K562 (cell line): ENCODE results near the gene TELO2. TPM values are rescaled to one million over a fixed set of nuclear protein-coding genes. Genes with fewer than 3 reads are reported as not detected.

Experiments
- ATAC-seq: fragments of 200-7000 bp; cut with Tn5 transposase; 3 replicates; pipeline ENCODE4 v1.9.1; 2020; ENCODE audit warnings: moderate library complexity
- BruUV-seq: library from RNA; stranded (reverse); fragments of 400-500 nt; replicated peaks from 2 replicates; lab custom pipeline; 2021; lab: Mats Ljungman, UMichigan
- CTCF ChIA-PET: fragments of 300-600 bp; formaldehyde crosslinking; extraction: SDS; loops from one replicate; lab custom pipeline; 2021; ENCODE audit warnings: low intra/inter-chr PET ratio; lab: Yijun Ruan, JAX
- POLR2A ChIA-PET: fragments of 300-600, 350-650 bp; sonication (Branson Sonifier 250); formaldehyde crosslinking; extraction: SDS; loops from one replicate; lab custom pipeline; 2021; ENCODE audit warnings: antibody characterized with exemption, inconsistent platforms; lab: Yijun Ruan, JAX
- DNase-seq, 4 experiments: peaks; one replicate each; pipeline versions ENCODE4 v3.0.0 to v3.0.0-alpha.2; 2011 to 2018; ENCODE audit warnings: low spot score in 3 of 4, mixed read lengths in 3 of 4; ENCODE audit errors: extremely low read depth in 1 of 4
- FAIRE-seq: peaks from 2 replicates; lab custom pipeline; 2011; peaks lifted over from hg19 to GRCh38; lab: Jason Lieb, UNC
- H2AFZ ChIP-seq: 2 replicates; pipeline ENCODE4 v1.6.0; 2011; ENCODE audit warnings: low read depth, low read length, control low read depth, inconsistent platforms
- H3K27ac ChIP-seq: fragments of 200-600 bp; 3 replicates; pipeline ENCODE4 v1.8.0; 2011; ENCODE audit warnings: low read depth, mild to moderate bottlenecking, control low read depth, inconsistent platforms, low read length, moderate library complexity, mixed read lengths; ENCODE audit errors: extremely low read depth
- H3K27me3 ChIP-seq, 2 experiments: fragments of 300-600 bp in 1 of 2; 2 replicates in 1 of 2; 3 replicates in 1 of 2; pipeline versions ENCODE4 v1.6.0 to v1.8.0; 2011; ENCODE audit warnings: inconsistent platforms in 2 of 2, low read length in 2 of 2, mild to moderate bottlenecking in 1 of 2, mixed read lengths in 1 of 2, moderate library complexity in 1 of 2; ENCODE audit not compliant: control insufficient read depth in 2 of 2, insufficient read depth in 2 of 2
- H3K36me3 ChIP-seq: fragments of 300-600 bp; 3 replicates; pipeline ENCODE4 v1.8.0; 2011; ENCODE audit warnings: mild to moderate bottlenecking, low read length, inconsistent platforms; ENCODE audit not compliant: control insufficient read depth, insufficient read depth
- H3K4me1 ChIP-seq, 2 experiments: fragments of 200-600 bp in 1 of 2; replicated peaks in 1 of 2; 2 replicates in 1 of 2; 3 replicates in 1 of 2; pipeline versions ENCODE4 v1.5.1 to v1.8.0; 2011; ENCODE audit warnings: inconsistent platforms in 2 of 2, low read length in 2 of 2, mild to moderate bottlenecking in 1 of 2, mixed read lengths in 1 of 2, moderate library complexity in 1 of 2; ENCODE audit not compliant: control insufficient read depth in 2 of 2, insufficient read depth in 2 of 2
- H3K4me2 ChIP-seq: 2 replicates; pipeline ENCODE4 v1.6.1; 2011; ENCODE audit warnings: low read length, control low read depth, inconsistent platforms, mixed read lengths; ENCODE audit not compliant: insufficient read depth
- H3K4me3 ChIP-seq: fragments of 200-600 bp; sonication (generic), shearing (Covaris generic); 2 replicates; pipeline ENCODE4 v1.5.1; 2016; ENCODE audit warnings: control low read depth, inconsistent platforms
- H3K79me2 ChIP-seq: fragments of 200-600 bp; 3 replicates; pipeline ENCODE4 v1.8.0; 2011; ENCODE audit warnings: low read length, inconsistent platforms; ENCODE audit not compliant: control insufficient read depth, insufficient read depth
- H3K9ac ChIP-seq, 2 experiments: 2 replicates each; pipeline versions ENCODE4 v1.6.0 to v1.6.1; 2011; ENCODE audit warnings: low read depth in 2 of 2, low read length in 2 of 2, control low read depth in 1 of 2, inconsistent platforms in 1 of 2, mild to moderate bottlenecking in 1 of 2, mixed read lengths in 1 of 2; ENCODE audit not compliant: insufficient read depth in 1 of 2
- H3K9me1 ChIP-seq: one replicate; pipeline ENCODE4 v1.6.0; 2011; ENCODE audit warnings: inconsistent platforms, mild to moderate bottlenecking, low read length, moderate library complexity; ENCODE audit not compliant: control insufficient read depth, insufficient read depth
- H3K9me3 ChIP-seq: replicated peaks from 2 replicates; pipeline ENCODE4 v1.5.1; 2011; ENCODE audit warnings: low read depth, low read length, inconsistent platforms; ENCODE audit not compliant: control insufficient read depth, insufficient read depth
- H4K20me1 ChIP-seq: replicated peaks from 2 replicates; pipeline ENCODE4 v1.6.1; 2011; ENCODE audit warnings: low read length, inconsistent platforms, mixed read lengths; ENCODE audit not compliant: control insufficient read depth, insufficient read depth
- DIDO1 ChIP-seq: fragments of 450-650 bp; IDR thresholded peaks from 2 replicates; pipeline ENCODE4 v1.6.1; 2016; ENCODE audit warnings: low read depth, missing biosample characterization, missing genetic modification characterization
- ETS2 ChIP-seq: IDR thresholded peaks from 2 replicates; pipeline ENCODE4 v1.6.1; 2016; ENCODE audit warnings: borderline replicate concordance, missing genetic modification characterization, mild to moderate bottlenecking, moderate library complexity, missing compliant biosample characterization; ENCODE audit not compliant: poor library complexity, severe bottlenecking
- FOXP1 ChIP-seq: sonication (generic); formaldehyde crosslinking; IDR thresholded peaks from 2 replicates; pipeline ENCODE4 v1.8.0; 2022; ENCODE audit warnings: mild to moderate bottlenecking, missing genetic modification reagents
- RBFOX2 ChIP-seq: fragments of 200-400 bp; formaldehyde crosslinking; IDR thresholded peaks from 2 replicates; pipeline ENCODE4 v1.6.1; 2017; ENCODE audit warnings: low read depth, mild to moderate bottlenecking, low read length, moderate library complexity
- SRSF7 ChIP-seq: fragments of 200-400 bp; formaldehyde crosslinking; optimal IDR thresholded peaks from 2 replicates; pipeline ENCODE3; 2017; ENCODE audit warnings: mild to moderate bottlenecking, low read depth, low read length
- ZC3H4 ChIP-seq: sonication (generic); formaldehyde crosslinking; IDR thresholded peaks from 2 replicates; pipeline ENCODE4 v1.9.0; 2021; ENCODE audit warnings: missing genetic modification reagents, borderline replicate concordance
- ZNF165 ChIP-seq: fragments of 250-450 bp; sonication (Bioruptor Pico); IDR thresholded peaks from 2 replicates; pipeline ENCODE4 v1.4.0; 2020; ENCODE audit warnings: borderline replicate concordance
- WGBS: fragments of 100-300 bp; shearing (Covaris generic); methylation state at CpG from one replicate; pipeline ENCODE4 v1.1.6; 2016; ENCODE audit warnings: low coverage, mixed read lengths; ENCODE audit not compliant: insufficient coverage; ENCODE audit errors: missing lambda C conversion rate; 5-methylcytosine and 5-hydroxymethylcytosine counted together
- in situ Hi-C: fragments of 300-500 bp; cut with MboI; formaldehyde crosslinking; loops from 4 replicates; pipeline ENCODE4 v1.15.0; 2018; ENCODE audit warnings: inconsistent platforms, mixed read lengths
- intact Hi-C: fragments of 100-400 bp; cut with micrococcal nuclease; formaldehyde crosslinking; loops from 2 replicates; pipeline ENCODE4 v1.14.2; 2022
- polyA plus RNA-seq, 8 experiments: library from polyadenylated mRNA; depleted of rRNA in 4 of 8; stranded (reverse) in 5 of 8; unstranded in 3 of 8; fragments of >200 nt; fragmentation: Nextera tagmentation in 2 of 8; fragmentation: Illumina TruSeq in 1 of 8; extraction: Ambion mirVana in 2 of 8; extraction: Trizol in 1 of 8; gene quantifications; 2 replicates each; pipeline versions ENCODE4 v1.2.1 to v1.2.3, GENCODE V29; 2011 to 2014; ENCODE audit warnings: inconsistent platforms in 1 of 8, missing spikeins in 1 of 8
- total RNA-seq, 7 experiments: library from RNA; depleted of rRNA in 6 of 7; stranded (reverse); fragments of >200 nt in 6 of 7; fragmentation: Illumina TruSeq in 2 of 7; extraction: Trizol in 2 of 7; gene quantifications; 2 replicates each; pipeline versions ENCODE4 v1.2.1 to v1.2.3, GENCODE V29; 2011 to 2021; ENCODE audit warnings: low replicate concordance in 1 of 7
- TF ChIP-seq, protein P1 (sequence below): fragments of 250-450 bp; sonication (Bioruptor Pico); IDR thresholded peaks from 2 replicates; pipeline ENCODE4 v1.5.0; 2021; ENCODE audit warnings: mild to moderate bottlenecking, moderate library complexity

TELO2 gene
- total and polyA plus RNA-seq, 9 of the 15 experiments (the other 6 are each of a cell fraction or from before 2014, with no cell fraction given) = 0.51 to 91.8 (median 14.5) TPM

DNA sequence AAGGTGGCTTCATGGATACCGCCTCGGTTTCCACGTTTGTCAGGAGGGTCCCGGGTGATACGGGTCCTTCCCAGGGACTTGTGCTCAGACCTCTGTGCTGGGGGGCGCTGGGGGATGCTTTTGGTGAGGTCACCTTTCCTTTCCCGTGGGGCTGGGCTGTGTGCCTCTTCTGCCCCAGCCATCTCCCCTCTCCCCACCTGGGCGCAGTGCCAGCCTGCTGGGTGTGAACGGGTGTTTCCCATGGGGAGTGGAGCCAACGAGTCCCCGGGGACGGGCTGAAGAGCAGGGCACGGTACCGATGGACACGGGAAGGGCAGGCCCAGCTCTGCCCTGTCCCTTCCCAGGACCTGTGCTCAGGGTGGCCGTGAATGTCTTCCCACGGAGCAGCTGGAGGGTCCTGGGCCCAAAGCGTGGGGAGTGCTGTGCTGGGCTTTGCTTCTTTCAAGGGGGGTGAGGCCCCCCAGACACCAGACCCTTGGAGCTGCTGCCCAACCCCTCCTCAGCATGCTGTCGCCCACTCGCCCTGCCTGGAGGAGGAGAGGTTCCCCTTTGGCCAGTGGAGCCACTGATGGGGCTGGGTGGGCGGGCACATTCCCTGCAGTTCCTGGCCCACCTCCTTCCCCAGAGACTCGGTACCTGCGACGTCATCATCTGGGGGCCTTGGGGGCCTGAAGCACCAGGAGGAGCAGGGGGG is 15.5 kb downstream of the TELO2 start:
- H3K27me3 ChIP-seq = no peaks in the 10 kb centered on the region
- no peaks in the 10 kb centered on the region for H3K79me2 ChIP-seq
- peaks cover 0 to 43% of the 10 kb centered on the region in 2 experiments; a peak in 2 of 5 replicates for H3K4me1 ChIP-seq
- no peak overlapping the region for H2AFZ ChIP-seq
- CTCF ChIA-PET = no interaction called here
- in situ Hi-C loops (no loop called here), intact Hi-C loops (no loop called here)
- WGBS = 87% methylated on average over 19 of the region's 24 CpGs
- no peak overlapping the region for H3K4me3 ChIP-seq
- no TSS peak for BruUV-seq
- no peak overlapping the region for H3K4me2 ChIP-seq
- TF ChIP-seq ZC3H4 (CRISPR knock-in tag) (no peak), ETS2 (no peak), SRSF7 (no peak), FOXP1 (CRISPR knock-in tag) (no peak), RBFOX2 (peak; percentile 14), DIDO1 (tag) (no peak), ZNF165 (CRISPR knock-in tag) (no peak)
- TF ChIP-seq, protein P1, sequence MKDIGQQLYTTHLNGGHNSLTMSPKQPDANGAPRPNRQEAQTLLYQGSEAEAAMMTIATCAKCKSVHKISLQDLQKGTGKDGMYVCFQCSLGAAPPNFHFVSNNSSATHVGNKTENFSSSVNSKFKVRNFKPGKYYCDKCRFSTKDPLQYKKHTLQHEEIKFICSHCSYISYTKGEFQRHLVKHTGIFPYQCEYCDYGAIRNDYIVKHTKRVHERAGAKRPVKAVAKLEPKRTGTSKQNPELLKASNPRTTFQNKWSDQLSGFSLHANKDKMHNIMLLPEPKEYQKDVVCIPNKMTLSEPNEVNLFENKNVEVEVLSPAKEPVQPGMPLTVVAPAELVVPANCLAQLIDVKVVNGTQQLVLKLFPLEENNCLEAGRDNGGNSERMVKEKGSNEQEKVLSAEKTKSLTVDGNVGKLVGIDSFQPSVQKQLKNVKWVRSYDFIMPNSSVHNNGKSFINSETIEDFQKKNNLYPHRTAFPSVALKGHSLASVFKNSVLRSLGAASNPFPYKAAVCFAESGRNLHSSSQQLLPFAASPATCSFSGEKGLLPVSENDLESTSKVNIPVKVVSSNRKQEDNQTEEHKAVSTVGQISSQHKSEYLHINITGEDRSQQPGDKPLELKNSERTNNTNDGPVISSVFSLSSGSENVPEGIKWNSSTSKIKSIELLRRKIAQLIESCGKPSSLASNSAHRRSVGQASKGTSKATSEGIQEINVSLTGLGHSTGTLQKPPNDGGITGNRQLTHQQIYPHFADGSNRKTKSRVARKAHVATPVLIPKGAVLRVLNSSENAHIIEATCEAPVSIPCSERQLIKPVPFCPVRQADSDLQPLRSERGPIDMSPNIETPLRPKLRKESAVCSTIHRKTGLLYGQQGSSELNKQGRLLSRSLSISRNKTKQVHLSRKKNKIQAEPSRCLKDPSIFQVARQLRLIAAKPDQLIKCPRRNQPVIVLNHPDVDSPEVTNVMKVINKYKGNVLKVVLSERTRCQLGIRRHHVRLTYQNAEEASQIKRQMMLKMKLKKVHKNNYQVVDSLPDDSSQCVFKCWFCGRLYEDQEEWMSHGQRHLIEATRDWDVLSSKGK (CRISPR knock-in tag) = no peak
- DNase-seq = no peak
- FAIRE-seq = no peak
- H4K20me1 ChIP-seq = no peaks in the 10 kb centered on the region
- H3K36me3 ChIP-seq = peaks cover 51% of the 10 kb centered on the region; the same call in 1 of the 3 replicates
- POLR2A ChIA-PET = interaction anchor here (0.6 kb wide), 1 partner anchor 152 kb away, joined by 4 read pairs; no protein-coding TSS in a partner anchor
- no peak for ATAC-seq
- no peak overlapping the region for H3K27ac ChIP-seq
- no peaks in the 10 kb centered on the region for H3K9me3 ChIP-seq
- no peak overlapping the region for H3K9ac ChIP-seq
- no peaks in the 10 kb centered on the region for H3K9me1 ChIP-seq
